Measurements from ENCODE around the gene DIPK1A.

- TF ChIP-seq RAD21 (IDR thresholded peaks at IDR 0.05; ENCODE audit: low read depth) (no peak), MAX (IDR thresholded peaks at IDR 0.05) (no peak), TAF1 (IDR thresholded peaks at IDR 0.05; ENCODE audit: low read depth) (no peak), EGR1 (IDR thresholded peaks at IDR 0.05) (no peak), REST (IDR thresholded peaks at IDR 0.05; ENCODE audit: low read depth) (no peak), TEAD4 (IDR thresholded peaks at IDR 0.05) (no peak), YY1 (IDR thresholded peaks at IDR 0.05; ENCODE audit: low read depth) (no peak), ZBTB7A (IDR thresholded peaks at IDR 0.05; ENCODE audit: low read depth) (no peak), CREB1 (IDR thresholded peaks at IDR 0.05; ENCODE audit: low read depth) (no peak), NFIC (IDR thresholded peaks at IDR 0.05) (no peak), EP300 (IDR thresholded peaks at IDR 0.05; ENCODE audit: borderline replicate concordance) (no peak), FOXM1 (IDR thresholded peaks at IDR 0.05; ENCODE audit: borderline replicate concordance, low read depth) (no peak)
- TF ChIP-seq, protein P1, sequence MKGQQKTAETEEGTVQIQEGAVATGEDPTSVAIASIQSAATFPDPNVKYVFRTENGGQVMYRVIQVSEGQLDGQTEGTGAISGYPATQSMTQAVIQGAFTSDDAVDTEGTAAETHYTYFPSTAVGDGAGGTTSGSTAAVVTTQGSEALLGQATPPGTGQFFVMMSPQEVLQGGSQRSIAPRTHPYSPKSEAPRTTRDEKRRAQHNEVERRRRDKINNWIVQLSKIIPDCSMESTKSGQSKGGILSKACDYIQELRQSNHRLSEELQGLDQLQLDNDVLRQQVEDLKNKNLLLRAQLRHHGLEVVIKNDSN (IDR thresholded peaks at IDR 0.05), result no peak
Measured at GRCh38 chr1:92903765-92904164, 57.5 kb downstream of the DIPK1A start.
